Karpas-422 (cell line): Measurements from ENCODE around the gene CLEC9A. TPM values are rescaled to one million over a fixed set of nuclear protein-coding genes. Genes with fewer than 3 reads are reported as not detected.

ENCODE experiments used
- DNase-seq: peaks from one replicate; pipeline ENCODE4 v3.0.0-alpha.2; 2015
- H2AFZ ChIP-seq: fragments of 200-600 bp; sonication (generic); 2 replicates; pipeline ENCODE4 v1.6.1; 2014; ENCODE audit warnings: antibody characterized with exemption, low read length, mixed read lengths
- H3K27ac ChIP-seq: fragments of 200-600 bp; sonication (generic); 2 replicates; pipeline ENCODE4 v1.5.1; 2014; ENCODE audit warnings: mild to moderate bottlenecking, low read length, moderate library complexity
- H3K27me3 ChIP-seq: fragments of 200-600 bp; sonication (generic); 2 replicates; pipeline ENCODE4 v1.6.1; 2014; ENCODE audit warnings: low read length, mixed read lengths
- H3K36me3 ChIP-seq: fragments of 200-600 bp; sonication (generic); 2 replicates; pipeline ENCODE4 v1.6.1; 2014; ENCODE audit warnings: low read length, mixed read lengths; ENCODE audit not compliant: insufficient read depth
- H3K4me1 ChIP-seq: fragments of 200-600 bp; sonication (generic); 2 replicates; pipeline ENCODE4 v1.6.1; 2014; ENCODE audit warnings: mild to moderate bottlenecking, low read length, mixed read lengths
- H3K4me2 ChIP-seq: fragments of 200-600 bp; sonication (generic); 2 replicates; pipeline ENCODE4 v1.6.1; 2014; ENCODE audit warnings: low read length, low read depth, mild to moderate bottlenecking; ENCODE audit not compliant: poor library complexity, severe bottlenecking
- H3K4me3 ChIP-seq: fragments of 200-600 bp; sonication (generic); 2 replicates; pipeline ENCODE4 v1.5.1; 2014; ENCODE audit warnings: mild to moderate bottlenecking, antibody characterized with exemption, low read length, mixed read lengths
- H3K79me2 ChIP-seq: fragments of 200-600 bp; sonication (generic); 2 replicates; pipeline ENCODE4 v1.6.1; 2014; ENCODE audit warnings: mild to moderate bottlenecking, low read length, mixed read lengths
- H3K9ac ChIP-seq: fragments of 200-600 bp; sonication (generic); 2 replicates; pipeline ENCODE4 v1.6.0; 2014; ENCODE audit warnings: low read length
- H3K9me2 ChIP-seq: fragments of 200-600 bp; sonication (generic), shearing (Covaris generic); replicated peaks from 2 replicates; pipeline ENCODE4 v1.6.0; 2014; ENCODE audit warnings: mild to moderate bottlenecking, low read length, moderate library complexity; ENCODE audit not compliant: insufficient read depth
- H3K9me3 ChIP-seq: fragments of 300-700, 200-600 bp; sonication (generic); 2 replicates; pipeline ENCODE4 v1.6.1; 2014; ENCODE audit warnings: low read length, mixed read lengths
- H4K20me1 ChIP-seq: fragments of 200-600 bp; sonication (generic); 2 replicates; pipeline ENCODE4 v1.6.1; 2014; ENCODE audit warnings: mild to moderate bottlenecking, antibody characterized with exemption, low read length, low read depth; ENCODE audit not compliant: insufficient read depth
- total RNA-seq: library from RNA; depleted of rRNA; stranded (reverse); fragments of >200 nt; shearing (Covaris generic); gene quantifications from 2 replicates; pipeline ENCODE4 v1.2.3, GENCODE V29; 2014; ENCODE audit warnings: low replicate concordance

The CLEC9A gene
- total RNA-seq, 1 experiment from 2014 or later = not detected

DNA sequence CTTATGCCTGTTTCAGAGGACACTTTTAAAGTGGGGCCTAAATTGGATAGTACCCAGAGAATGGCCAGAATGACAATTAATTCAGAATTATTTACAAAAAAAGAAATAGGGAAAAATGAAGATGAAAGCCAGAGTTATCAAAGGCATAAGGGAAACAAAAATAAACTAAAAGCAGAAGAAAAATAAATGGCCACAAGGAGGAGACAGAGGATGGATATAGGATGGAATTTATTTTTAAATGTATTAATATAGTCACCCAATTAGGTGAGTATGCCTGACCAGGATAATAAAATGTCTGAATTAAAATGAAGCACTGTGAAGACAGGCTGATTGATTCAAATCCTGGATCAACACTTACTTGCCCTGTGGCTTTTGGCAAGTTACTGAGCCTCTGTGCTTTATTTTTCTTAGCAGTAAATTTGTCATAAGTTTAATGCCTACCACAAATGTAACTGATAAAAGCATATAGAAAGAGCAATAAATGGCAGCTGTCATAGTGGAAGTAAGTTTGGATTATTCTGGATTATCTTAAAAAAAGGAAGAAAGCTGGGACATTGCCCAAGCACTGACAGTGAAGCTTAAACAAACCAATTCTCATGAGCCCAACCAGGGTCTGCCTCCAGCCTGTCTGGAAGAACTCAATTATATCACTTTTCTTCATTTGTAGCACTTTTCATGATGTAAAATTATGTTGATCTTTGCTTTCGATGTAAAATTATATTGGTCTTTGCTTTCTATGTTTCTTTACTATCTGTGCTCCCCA is 3.5 kb downstream of the CLEC9A start:
- no peak overlapping the region for H3K9ac ChIP-seq
- no peaks in the 10 kb centered on the region for H3K27me3 ChIP-seq
- H3K27ac ChIP-seq = no peak overlapping the region
- no peaks in the 10 kb centered on the region for H3K4me1 ChIP-seq
- H4K20me1 ChIP-seq = no peaks in the 10 kb centered on the region
- H3K4me2 ChIP-seq = no peak overlapping the region
- no peaks in the 10 kb centered on the region for H3K36me3 ChIP-seq
- no peaks in the 10 kb centered on the region for H3K79me2 ChIP-seq
- no peaks in the 10 kb centered on the region for H3K9me3 ChIP-seq
- H3K4me3 ChIP-seq = no peak overlapping the region
- DNase-seq = peak; percentile 47
- no peaks in the 10 kb centered on the region for H3K9me2 ChIP-seq
- no peak overlapping the region for H2AFZ ChIP-seq

GRCh38 chr12:10042167-10042566 is 11.7 kb downstream of the CLEC9A start:
- H3K79me2 ChIP-seq = no peaks in the 10 kb centered on the region
- no peaks in the 10 kb centered on the region for H3K9me3 ChIP-seq
- H3K27me3 ChIP-seq = no peaks in the 10 kb centered on the region
- H4K20me1 ChIP-seq = no peaks in the 10 kb centered on the region
- H3K4me3 ChIP-seq = no peak overlapping the region
- no peaks in the 10 kb centered on the region for H3K36me3 ChIP-seq
- no peaks in the 10 kb centered on the region for H3K9me2 ChIP-seq
- H2AFZ ChIP-seq = no peak overlapping the region
- H3K9ac ChIP-seq = no peak overlapping the region
- H3K4me1 ChIP-seq = no peaks in the 10 kb centered on the region
- H3K27ac ChIP-seq = no peak overlapping the region
- no peak overlapping the region for H3K4me2 ChIP-seq
- DNase-seq = no peak

GRCh38 chr12:10048526-10048925 is 18.0 kb downstream of the CLEC9A start:
- DNase-seq = no peak
- H3K9me3 ChIP-seq = no peaks in the 10 kb centered on the region
- no peak overlapping the region for H3K4me3 ChIP-seq
- H3K79me2 ChIP-seq = no peaks in the 10 kb centered on the region
- H4K20me1 ChIP-seq = no peaks in the 10 kb centered on the region
- H3K9me2 ChIP-seq = no peaks in the 10 kb centered on the region
- H3K9ac ChIP-seq = no peak overlapping the region
- no peaks in the 10 kb centered on the region for H3K36me3 ChIP-seq
- H3K4me1 ChIP-seq = no peaks in the 10 kb centered on the region
- no peak overlapping the region for H2AFZ ChIP-seq
- H3K27ac ChIP-seq = no peak overlapping the region
- H3K27me3 ChIP-seq = 0 out of 2 replicates have a peak, but pooled peaks cover 3% of the 10 kb centered on the region
- H3K4me2 ChIP-seq = no peak overlapping the region

DNA sequence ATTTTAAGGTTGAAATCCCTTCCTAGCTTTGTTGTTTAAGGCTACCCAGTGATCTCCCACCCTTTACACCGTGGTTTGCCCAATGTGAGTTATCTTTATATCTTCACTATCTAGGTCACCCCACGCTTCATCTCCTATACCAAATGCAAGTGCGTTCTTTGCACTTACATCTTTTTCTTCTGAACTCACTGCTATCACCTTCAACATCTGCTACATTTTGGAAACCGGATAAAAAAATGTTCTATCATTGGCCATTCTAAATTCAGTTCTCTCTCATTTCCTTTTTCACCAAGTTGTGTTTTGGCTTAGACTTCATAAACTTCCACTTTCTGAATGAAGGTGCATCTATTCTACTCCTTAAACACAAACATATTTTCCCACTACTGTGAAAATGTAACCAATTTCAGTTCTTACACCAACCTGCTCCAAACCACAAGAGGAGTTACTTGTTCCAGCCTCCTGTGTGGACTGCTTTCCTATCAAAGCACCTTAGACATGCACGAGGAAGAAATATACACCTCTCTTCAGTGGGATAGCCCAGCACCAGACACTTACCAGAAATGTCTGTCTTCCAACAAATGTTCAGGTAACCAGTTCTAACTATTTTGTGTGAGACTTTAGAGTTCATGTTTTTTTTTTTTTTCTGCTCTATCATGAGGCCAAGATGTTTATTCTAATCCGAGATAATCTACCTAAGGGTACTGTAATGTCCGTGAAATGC is 21.9 kb downstream of the CLEC9A start:
- Histone ChIP-seq H3K27me3 (0 out of 2 replicates have a peak, but pooled peaks cover 3% of the 10 kb centered on the region), H3K27ac (no peak overlapping the region), H3K9ac (no peak overlapping the region), H3K9me2 (no peaks in the 10 kb centered on the region), H4K20me1 (no peaks in the 10 kb centered on the region), H2AFZ (no peak overlapping the region), H3K4me1 (no peaks in the 10 kb centered on the region), H3K36me3 (no peaks in the 10 kb centered on the region), H3K4me3 (no peak overlapping the region), H3K9me3 (no peaks in the 10 kb centered on the region), H3K4me2 (no peak overlapping the region), H3K79me2 (no peaks in the 10 kb centered on the region)
- no peak for DNase-seq

- no peak overlapping the region for H3K27ac ChIP-seq
- no peaks in the 10 kb centered on the region for H3K36me3 ChIP-seq
- H3K4me1 ChIP-seq = no peaks in the 10 kb centered on the region
- no peak overlapping the region for H2AFZ ChIP-seq
- H3K9me3 ChIP-seq = no peaks in the 10 kb centered on the region
- H3K27me3 ChIP-seq = no peaks in the 10 kb centered on the region
- no peak overlapping the region for H3K4me3 ChIP-seq
- no peak overlapping the region for H3K9ac ChIP-seq
- H3K79me2 ChIP-seq = no peaks in the 10 kb centered on the region
- H3K9me2 ChIP-seq = no peaks in the 10 kb centered on the region
- H3K4me2 ChIP-seq = no peak overlapping the region
- DNase-seq = no peak
- no peaks in the 10 kb centered on the region for H4K20me1 ChIP-seq
These were observed 27.9 kb downstream of the CLEC9A start for GRCh38 chr12:10058387-10058786.

GRCh38 chr12:10065241-10065640 is 34.8 kb downstream of the CLEC9A start:
- no peak for DNase-seq
- H4K20me1 ChIP-seq = no peaks in the 10 kb centered on the region
- no peak overlapping the region for H3K27ac ChIP-seq
- H2AFZ ChIP-seq = no peak overlapping the region
- H3K4me1 ChIP-seq = peaks cover under 1% of the 10 kb centered on the region; the same call in 1 of the 2 replicates
- H3K79me2 ChIP-seq = no peaks in the 10 kb centered on the region
- no peaks in the 10 kb centered on the region for H3K36me3 ChIP-seq
- no peak overlapping the region for H3K4me2 ChIP-seq
- H3K9ac ChIP-seq = no peak overlapping the region
- H3K4me3 ChIP-seq = no peak overlapping the region
- no peaks in the 10 kb centered on the region for H3K9me3 ChIP-seq
- H3K9me2 ChIP-seq = no peaks in the 10 kb centered on the region
- H3K27me3 ChIP-seq = no peaks in the 10 kb centered on the region

DNA sequence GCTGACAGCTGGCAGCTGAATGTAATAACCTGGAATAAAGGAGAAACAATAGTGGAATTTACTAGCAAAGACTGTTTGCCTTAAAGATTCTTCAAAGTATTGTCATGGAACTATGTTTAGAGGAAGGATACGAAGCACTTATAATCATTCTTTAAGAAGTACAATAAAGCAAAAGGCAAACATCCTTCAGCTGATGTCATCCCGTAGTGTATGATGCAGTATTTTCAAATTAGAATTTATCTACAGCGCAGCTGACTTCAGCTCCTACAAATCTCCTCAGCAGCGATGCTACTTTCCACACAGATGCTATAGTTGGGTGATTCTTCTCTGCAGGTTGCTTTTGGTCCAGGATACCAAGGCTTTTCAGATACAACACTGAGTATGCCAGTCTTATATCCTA is 36.8 kb downstream of the CLEC9A start:
- Histone ChIP-seq H3K9me2 (no peaks in the 10 kb centered on the region), H3K27ac (no peak overlapping the region), H4K20me1 (no peaks in the 10 kb centered on the region), H3K4me2 (no peak overlapping the region), H3K4me3 (no peak overlapping the region), H3K27me3 (no peaks in the 10 kb centered on the region), H2AFZ (no peak overlapping the region), H3K4me1 (peaks cover 5% of the 10 kb centered on the region; the same call in 1 of the 2 replicates), H3K36me3 (no peaks in the 10 kb centered on the region), H3K79me2 (no peaks in the 10 kb centered on the region), H3K9ac (no peak overlapping the region), H3K9me3 (no peaks in the 10 kb centered on the region)
- no peak for DNase-seq

DNA sequence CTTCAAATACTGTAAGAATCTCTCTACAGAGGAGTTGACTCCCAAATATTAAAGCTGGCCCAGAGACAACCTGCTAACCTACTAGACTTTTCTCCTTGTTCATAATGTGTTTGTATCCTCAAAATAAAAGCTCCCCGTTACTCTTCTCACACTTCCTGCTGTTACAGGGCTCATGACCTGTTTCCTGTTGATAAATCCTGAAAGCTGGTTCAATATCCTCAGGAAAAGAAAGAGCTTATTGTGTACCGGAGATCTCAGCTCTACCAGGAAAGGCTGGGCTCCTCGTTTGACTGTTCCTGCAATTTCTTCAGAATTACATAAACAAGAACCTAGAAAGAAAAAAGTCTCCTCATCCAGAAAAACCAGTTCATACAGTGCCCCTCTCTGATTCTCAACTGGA is 37.5 kb downstream of the CLEC9A start:
- Histone ChIP-seq H3K9me2 (no peaks in the 10 kb centered on the region), H3K4me3 (no peak overlapping the region), H4K20me1 (no peaks in the 10 kb centered on the region), H3K9me3 (no peaks in the 10 kb centered on the region), H3K4me2 (no peak overlapping the region), H3K9ac (no peak overlapping the region), H2AFZ (no peak overlapping the region), H3K36me3 (no peaks in the 10 kb centered on the region), H3K4me1 (peaks cover 5% of the 10 kb centered on the region; the same call in 1 of the 2 replicates), H3K27ac (no peak overlapping the region), H3K79me2 (no peaks in the 10 kb centered on the region), H3K27me3 (no peaks in the 10 kb centered on the region)
- DNase-seq = no peak
